K562 (cell line): ENCODE results near the gene ARMC6. TPM values are rescaled to one million over a fixed set of nuclear protein-coding genes. Genes with fewer than 3 reads are reported as not detected.
A peak's percentile ranks its signal among the peaks of the same experiment; 100 is the strongest.

Experiments used
- CCAR2 ChIP-seq: fragments of 200-400 bp; formaldehyde crosslinking; IDR thresholded peaks from 2 replicates; pipeline ENCODE4 v1.6.1; 2017; ENCODE audit warnings: mild to moderate bottlenecking, low read depth, low read length
- ETV5 ChIP-seq: sonication (generic); formaldehyde crosslinking; IDR thresholded peaks from 2 replicates; pipeline ENCODE4 v1.4.0; 2020; ENCODE audit warnings: low read depth, mild to moderate bottlenecking, missing genetic modification reagents
- GABPB1 ChIP-seq: sonication (generic); formaldehyde crosslinking; IDR thresholded peaks from 2 replicates; pipeline ENCODE4 v1.8.0; 2022; ENCODE audit warnings: mild to moderate bottlenecking, missing genetic modification reagents
- MED1 ChIP-seq: sonication (generic); formaldehyde crosslinking; IDR thresholded peaks from 2 replicates; pipeline ENCODE4 v1.8.1; 2023; ENCODE audit warnings: missing genetic modification reagents, borderline replicate concordance
- NFE2L1 ChIP-seq: fragments of 450-650 bp; IDR thresholded peaks from 2 replicates; pipeline ENCODE4 v1.6.1; 2016; ENCODE audit warnings: missing genetic modification characterization, low read depth, mild to moderate bottlenecking, missing compliant biosample characterization, moderate library complexity, borderline replicate concordance
- SAP30 ChIP-seq: fragments of 200-600 bp; sonication (generic); IDR thresholded peaks from 2 replicates; pipeline ENCODE4 v1.6.1; 2012; ENCODE audit warnings: borderline replicate concordance, low read depth, mild to moderate bottlenecking, moderate library complexity, low read length, control low read depth, inconsistent platforms; ENCODE audit not compliant: insufficient read depth, poor library complexity, severe bottlenecking
- ZNF134 ChIP-seq: fragments of 250-450 bp; sonication (Bioruptor Pico); conservative IDR thresholded peaks from 2 replicates; pipeline ENCODE4 v1.4.0; 2020
- ZNF740 ChIP-seq, 3 experiments: fragments of 200-800 bp in 1 of 3; sonication (Bioruptor generic) in 1 of 3; sonication (generic) in 1 of 3; formaldehyde crosslinking in 1 of 3; IDR thresholded peaks; 2 replicates each; pipeline versions ENCODE4 v1.6.1 to v1.8.0; 2016 to 2022; ENCODE audit warnings: mild to moderate bottlenecking in 2 of 3, missing compliant biosample characterization in 2 of 3, missing genetic modification characterization in 2 of 3, missing genetic modification reagents in 1 of 3
- polyA plus RNA-seq, 8 experiments: library from polyadenylated mRNA; depleted of rRNA in 4 of 8; stranded (reverse) in 5 of 8; unstranded in 3 of 8; fragments of >200 nt; fragmentation: Nextera tagmentation in 2 of 8; fragmentation: Illumina TruSeq in 1 of 8; extraction: Ambion mirVana in 2 of 8; extraction: Trizol in 1 of 8; gene quantifications; 2 replicates each; pipeline versions ENCODE4 v1.2.1 to v1.2.3, GENCODE V29; 2011 to 2014; ENCODE audit warnings: inconsistent platforms in 1 of 8, missing spikeins in 1 of 8
- total RNA-seq, 7 experiments: library from RNA; depleted of rRNA in 6 of 7; stranded (reverse); fragments of >200 nt in 6 of 7; fragmentation: Illumina TruSeq in 2 of 7; extraction: Trizol in 2 of 7; gene quantifications; 2 replicates each; pipeline versions ENCODE4 v1.2.1 to v1.2.3, GENCODE V29; 2011 to 2021; ENCODE audit warnings: low replicate concordance in 1 of 7
- TF ChIP-seq, protein P1 (sequence below): sonication (generic); formaldehyde crosslinking; IDR thresholded peaks from 2 replicates; pipeline ENCODE4 v1.8.0; 2022; ENCODE audit warnings: missing genetic modification reagents, mild to moderate bottlenecking, moderate library complexity, borderline replicate concordance
- TF ChIP-seq, protein P2 (sequence below), 2 experiments: fragments of 450-650 bp; formaldehyde crosslinking in 1 of 2; IDR thresholded peaks; 2 replicates each; pipeline versions ENCODE4 v1.4.0 to v1.6.1; 2014 to 2020; ENCODE audit warnings: mild to moderate bottlenecking in 2 of 2, borderline replicate concordance in 1 of 2, low read depth in 1 of 2

The ARMC6 gene
- total and polyA plus RNA-seq, 9 of the 15 experiments (the other 6 are each of a cell fraction or from before 2014, with no cell fraction given): 2.1 to 93.4 (median 63.6) TPM

GRCh38 chr19:19033426-19034203 is at the start of gene ARMC6, which contains the start of gene SUGP2 (continued):
- peak; percentile 97 for TF ChIP-seq SAP30
- TF ChIP-seq GABPB1 (CRISPR knock-in tag): peak; percentile 87
- no peak for TF ChIP-seq ZNF740 (CRISPR knock-in tag; IDR thresholded peaks at IDR 0.05)
- no peak for TF ChIP-seq ZNF740 (tag; IDR thresholded peaks at IDR 0.05)
- TF ChIP-seq, protein P1, sequence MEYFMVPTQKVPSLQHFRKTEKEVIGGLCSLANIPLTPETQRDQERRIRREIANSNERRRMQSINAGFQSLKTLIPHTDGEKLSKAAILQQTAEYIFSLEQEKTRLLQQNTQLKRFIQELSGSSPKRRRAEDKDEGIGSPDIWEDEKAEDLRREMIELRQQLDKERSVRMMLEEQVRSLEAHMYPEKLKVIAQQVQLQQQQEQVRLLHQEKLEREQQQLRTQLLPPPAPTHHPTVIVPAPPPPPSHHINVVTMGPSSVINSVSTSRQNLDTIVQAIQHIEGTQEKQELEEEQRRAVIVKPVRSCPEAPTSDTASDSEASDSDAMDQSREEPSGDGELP (CRISPR knock-in tag): peak; percentile 87
- TF ChIP-seq MED1: no peak
- TF ChIP-seq ETV5 (CRISPR knock-in tag): peak; percentile 60
- no peak for TF ChIP-seq NFE2L1 (tag)
- no peak for TF ChIP-seq ZNF134 (CRISPR knock-in tag)
- TF ChIP-seq, protein P2, sequence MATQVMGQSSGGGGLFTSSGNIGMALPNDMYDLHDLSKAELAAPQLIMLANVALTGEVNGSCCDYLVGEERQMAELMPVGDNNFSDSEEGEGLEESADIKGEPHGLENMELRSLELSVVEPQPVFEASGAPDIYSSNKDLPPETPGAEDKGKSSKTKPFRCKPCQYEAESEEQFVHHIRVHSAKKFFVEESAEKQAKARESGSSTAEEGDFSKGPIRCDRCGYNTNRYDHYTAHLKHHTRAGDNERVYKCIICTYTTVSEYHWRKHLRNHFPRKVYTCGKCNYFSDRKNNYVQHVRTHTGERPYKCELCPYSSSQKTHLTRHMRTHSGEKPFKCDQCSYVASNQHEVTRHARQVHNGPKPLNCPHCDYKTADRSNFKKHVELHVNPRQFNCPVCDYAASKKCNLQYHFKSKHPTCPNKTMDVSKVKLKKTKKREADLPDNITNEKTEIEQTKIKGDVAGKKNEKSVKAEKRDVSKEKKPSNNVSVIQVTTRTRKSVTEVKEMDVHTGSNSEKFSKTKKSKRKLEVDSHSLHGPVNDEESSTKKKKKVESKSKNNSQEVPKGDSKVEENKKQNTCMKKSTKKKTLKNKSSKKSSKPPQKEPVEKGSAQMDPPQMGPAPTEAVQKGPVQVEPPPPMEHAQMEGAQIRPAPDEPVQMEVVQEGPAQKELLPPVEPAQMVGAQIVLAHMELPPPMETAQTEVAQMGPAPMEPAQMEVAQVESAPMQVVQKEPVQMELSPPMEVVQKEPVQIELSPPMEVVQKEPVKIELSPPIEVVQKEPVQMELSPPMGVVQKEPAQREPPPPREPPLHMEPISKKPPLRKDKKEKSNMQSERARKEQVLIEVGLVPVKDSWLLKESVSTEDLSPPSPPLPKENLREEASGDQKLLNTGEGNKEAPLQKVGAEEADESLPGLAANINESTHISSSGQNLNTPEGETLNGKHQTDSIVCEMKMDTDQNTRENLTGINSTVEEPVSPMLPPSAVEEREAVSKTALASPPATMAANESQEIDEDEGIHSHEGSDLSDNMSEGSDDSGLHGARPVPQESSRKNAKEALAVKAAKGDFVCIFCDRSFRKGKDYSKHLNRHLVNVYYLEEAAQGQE (IDR thresholded peaks at IDR 0.05; ENCODE audit: borderline replicate concordance): no peak; the same call in 1 of the 2 replicates
- TF ChIP-seq, protein P2 (CRISPR knock-in tag; IDR thresholded peaks at IDR 0.05; ENCODE audit: low read depth): peak; percentile 20; the same call in 1 of the 2 replicates
- no peak for TF ChIP-seq CCAR2
